IMR-90 (cell line): ENCODE data around the gene ADGRL4. TPM values are rescaled to one million over a fixed set of nuclear protein-coding genes. Genes with fewer than 3 reads are reported as not detected.

ENCODE experiments used
- ATAC-seq: fragments of 200-7000 bp; cut with Tn5 transposase; 2 replicates; pipeline ENCODE4 v1.9.1; 2020; ENCODE audit warnings: low read depth, mild to moderate bottlenecking, moderate library complexity
- BruUV-seq: library from RNA; stranded (reverse); fragments of 400-500 nt; replicated peaks from 2 replicates; lab custom pipeline; 2021; lab: Mats Ljungman, UMichigan
- CTCF ChIA-PET: fragments of 300-600 bp; formaldehyde crosslinking; extraction: SDS; loops from one replicate; lab custom pipeline; 2021; ENCODE audit warnings: antibody characterized with exemption; lab: Yijun Ruan, JAX
- POLR2A ChIA-PET: fragments of 300-600 bp; sonication (Branson Sonifier 250); formaldehyde crosslinking; loops from one replicate; lab custom pipeline; 2022; ENCODE audit warnings: antibody characterized with exemption; ENCODE audit not compliant: unreplicated experiment; lab: Charles Lee
- DNase-seq: peaks from one replicate; pipeline ENCODE4 v3.0.0; 2013
- H2AFZ ChIP-seq: replicated peaks from 2 replicates; pipeline ENCODE3; 2013; ENCODE audit warnings: low read length, mild to moderate bottlenecking; ENCODE audit not compliant: poor library complexity
- H2AK5ac ChIP-seq: 2 replicates; pipeline ENCODE4 v1.6.1; 2013; ENCODE audit warnings: low read depth, low read length, inconsistent platforms
- H2AK9ac ChIP-seq: replicated peaks from 2 replicates; pipeline ENCODE3; 2013; ENCODE audit warnings: mild to moderate bottlenecking, low read depth, low read length, moderate library complexity; ENCODE audit not compliant: poor library complexity
- H2BK120ac ChIP-seq: 2 replicates; pipeline ENCODE4 v1.6.1; 2013; ENCODE audit warnings: low read depth, low read length, inconsistent platforms
- H2BK15ac ChIP-seq: 3 replicates; pipeline ENCODE4 v1.6.1; 2013; ENCODE audit warnings: low read depth, low read length, inconsistent platforms
- H2BK20ac ChIP-seq: 2 replicates; pipeline ENCODE4 v1.6.1; 2013; ENCODE audit warnings: low read depth, mild to moderate bottlenecking, inconsistent platforms, low read length, moderate library complexity
- H2BK5ac ChIP-seq: 2 replicates; pipeline ENCODE4 v1.6.1; 2013; ENCODE audit warnings: mild to moderate bottlenecking, low read depth, low read length, inconsistent platforms; ENCODE audit not compliant: poor library complexity, severe bottlenecking
- H3K14ac ChIP-seq: replicated peaks from 2 replicates; pipeline ENCODE4 v1.6.1; 2013; ENCODE audit warnings: low read depth, low read length, inconsistent platforms
- H3K18ac ChIP-seq: 2 replicates; pipeline ENCODE4 v1.6.1; 2013; ENCODE audit warnings: low read depth, low read length, control low read depth
- H3K23ac ChIP-seq: 2 replicates; pipeline ENCODE4 v1.6.1; 2013; ENCODE audit warnings: low read depth, low read length, inconsistent platforms
- H3K27ac ChIP-seq: 2 replicates; pipeline ENCODE4 v1.5.1; 2013; ENCODE audit warnings: mild to moderate bottlenecking, control low read depth, low read length; ENCODE audit not compliant: insufficient read depth
- H3K27me3 ChIP-seq: 2 replicates; pipeline ENCODE4 v1.6.1; 2013; ENCODE audit warnings: low read length; ENCODE audit not compliant: control insufficient read depth, insufficient read depth
- H3K36me3 ChIP-seq: 2 replicates; pipeline ENCODE4 v1.6.1; 2013; ENCODE audit warnings: low read length, mixed read lengths; ENCODE audit not compliant: control insufficient read depth, insufficient read depth
- H3K4ac ChIP-seq: 2 replicates; pipeline ENCODE4 v1.6.1; 2013; ENCODE audit warnings: low read depth, low read length, inconsistent platforms
- H3K4me1 ChIP-seq: 2 replicates; pipeline ENCODE4 v1.6.1; 2013; ENCODE audit warnings: low read length, mixed read lengths; ENCODE audit not compliant: control insufficient read depth, insufficient read depth
- H3K4me2 ChIP-seq: 2 replicates; pipeline ENCODE4 v1.6.1; 2013; ENCODE audit warnings: low read depth, mild to moderate bottlenecking, control low read depth, low read length, moderate library complexity
- H3K4me3 ChIP-seq: 2 replicates; pipeline ENCODE4 v1.5.1; 2013; ENCODE audit warnings: low read depth, mild to moderate bottlenecking, control low read depth, low read length, moderate library complexity; ENCODE audit not compliant: insufficient read depth
- H3K56ac ChIP-seq: 2 replicates; pipeline ENCODE4 v1.6.1; 2013; ENCODE audit warnings: low read length, inconsistent platforms; ENCODE audit not compliant: insufficient read depth; ENCODE audit errors: extremely low read depth
- H3K79me1 ChIP-seq, 2 experiments: 2 replicates each; pipeline ENCODE4 v1.6.1; 2013; ENCODE audit warnings: low read length in 2 of 2, inconsistent platforms in 1 of 2, low read depth in 1 of 2
- H3K9ac ChIP-seq: 2 replicates; pipeline ENCODE4 v1.6.1; 2013; ENCODE audit warnings: low read depth, low read length, control low read depth
- H3K9me1 ChIP-seq: 2 replicates; pipeline ENCODE4 v1.6.1; 2013; ENCODE audit warnings: low read length, inconsistent platforms; ENCODE audit not compliant: insufficient read depth
- H3K9me3 ChIP-seq: 2 replicates; pipeline ENCODE4 v1.6.1; 2013; ENCODE audit warnings: low read length; ENCODE audit not compliant: control insufficient read depth, insufficient read depth
- H4K20me1 ChIP-seq: 2 replicates; pipeline ENCODE4 v1.6.1; 2013; ENCODE audit warnings: low read length, inconsistent platforms; ENCODE audit not compliant: insufficient read depth
- H4K5ac ChIP-seq: 2 replicates; pipeline ENCODE4 v1.6.1; 2013; ENCODE audit warnings: mild to moderate bottlenecking, low read depth, low read length, control low read depth
- H4K8ac ChIP-seq, 2 experiments: 2 replicates each; pipeline ENCODE4 v1.6.1; 2013; ENCODE audit warnings: low read depth in 2 of 2, low read length in 2 of 2, control low read depth in 1 of 2, inconsistent platforms in 1 of 2
- H4K91ac ChIP-seq: 2 replicates; pipeline ENCODE4 v1.6.1; 2013; ENCODE audit warnings: low read depth, low read length, inconsistent platforms; ENCODE audit not compliant: insufficient read depth
- BHLHE40 ChIP-seq: fragments of 150-350 bp; IDR thresholded peaks from 2 replicates; pipeline ENCODE4 v1.6.1; 2016; ENCODE audit warnings: mild to moderate bottlenecking, low read depth, low read length
- CHD1 ChIP-seq: IDR thresholded peaks from 2 replicates; pipeline ENCODE4 v1.6.1; 2012; ENCODE audit warnings: low read depth, low read length, improper control_type of control experiment
- FOS ChIP-seq: fragments of 150-350 bp; IDR thresholded peaks from 2 replicates; pipeline ENCODE4 v1.6.1; 2016; ENCODE audit warnings: low read depth, low read length
- MAFK ChIP-seq: IDR thresholded peaks from 2 replicates; pipeline ENCODE4 v1.6.1; 2012; ENCODE audit warnings: low read depth, low read length, improper control_type of control experiment
- MAZ ChIP-seq: IDR thresholded peaks from 2 replicates; pipeline ENCODE4 v1.6.1; 2012; ENCODE audit warnings: low read depth, mild to moderate bottlenecking, low read length, improper control_type of control experiment, moderate library complexity, borderline replicate concordance
- MXI1 ChIP-seq: IDR thresholded peaks from 2 replicates; pipeline ENCODE4 v1.6.1; 2012; ENCODE audit warnings: low read depth, mild to moderate bottlenecking, low read length, moderate library complexity, borderline replicate concordance
- NFE2L2 ChIP-seq: fragments of 150-350 bp; IDR thresholded peaks from 2 replicates; pipeline ENCODE4 v1.6.1; 2016; ENCODE audit warnings: low read depth, mild to moderate bottlenecking, low read length
- POLR2A ChIP-seq: IDR thresholded peaks from 2 replicates; pipeline ENCODE4 v1.6.1; 2012; ENCODE audit warnings: mild to moderate bottlenecking, low read depth, low read length
- RAD21 ChIP-seq: IDR thresholded peaks from 2 replicates; pipeline ENCODE4 v1.6.1; 2012; ENCODE audit warnings: low read length, improper control_type of control experiment
- RCOR1 ChIP-seq: IDR thresholded peaks from 2 replicates; pipeline ENCODE4 v1.6.1; 2012; ENCODE audit warnings: mild to moderate bottlenecking, low read length, improper control_type of control experiment; ENCODE audit not compliant: insufficient replicate concordance
- RFX5 ChIP-seq: IDR thresholded peaks from 2 replicates; pipeline ENCODE4 v1.8.0; 2012; ENCODE audit warnings: low read depth, mild to moderate bottlenecking, low read length, moderate library complexity
- SMC3 ChIP-seq: fragments of 150-350 bp; IDR thresholded peaks from 2 replicates; pipeline ENCODE4 v1.6.1; 2016; ENCODE audit warnings: low read depth, mild to moderate bottlenecking, antibody characterized with exemption, low read length, moderate library complexity
- WGBS, 2 experiments: methylation state at CpG; one replicate each; pipeline versions ENCODE4 v1.1.5 to v1.1.7; 2013; ENCODE audit warnings: missing lambda C conversion rate in 2 of 2; ENCODE audit not compliant: insufficient read length in 1 of 2; ENCODE audit errors: extremely low coverage in 2 of 2; 5-methylcytosine and 5-hydroxymethylcytosine counted together
- dilution Hi-C: fragments of 300-500 bp; cut with HindIII; formaldehyde crosslinking; loops from one replicate; pipeline ENCODE4 v1.14.3; 2018; ENCODE audit warnings: low sequenced_read_pairs; ENCODE audit not compliant: unreplicated experiment
- in situ Hi-C: fragments of 300-500 bp; cut with MboI; formaldehyde crosslinking; loops from 3 replicates; pipeline ENCODE4 v1.14.3; 2019; ENCODE audit warnings: low sequenced_read_pairs, inconsistent platforms, mixed read lengths
- intact Hi-C: fragments of 100-400 bp; cut with micrococcal nuclease; formaldehyde crosslinking; loops from 2 replicates; pipeline ENCODE4 v1.10.0; 2022
- polyA plus RNA-seq, 3 experiments: library from polyadenylated mRNA; depleted of rRNA; stranded (reverse); fragments of >200 nt; gene quantifications; 2 replicates each; pipeline ENCODE4 v1.2.3, GENCODE V29; 2012; ENCODE audit warnings: low replicate concordance in 1 of 3
- total RNA-seq: library from RNA; depleted of rRNA; stranded (reverse); fragments of >200 nt; gene quantifications from 2 replicates; pipeline ENCODE4 v1.2.3, GENCODE V29; 2012
- TF ChIP-seq, protein P1 (sequence below): fragments of 150-350 bp; IDR thresholded peaks from 2 replicates; pipeline ENCODE4 v1.6.1; 2016; ENCODE audit warnings: low read depth, mild to moderate bottlenecking, low read length, moderate library complexity, borderline replicate concordance
- TF ChIP-seq, protein P2 (sequence below): fragments of 150-350 bp; IDR thresholded peaks from 2 replicates; pipeline ENCODE4 v1.6.1; 2017; ENCODE audit warnings: mild to moderate bottlenecking, antibody characterized with exemption, low read length, low read depth
- TF ChIP-seq, protein P3 (sequence below): conservative IDR thresholded peaks from 2 replicates; pipeline ENCODE4 v1.5.1; 2012; ENCODE audit warnings: mild to moderate bottlenecking, low read depth, low read length, improper control_type of control experiment

The ADGRL4 gene
- total and polyA plus RNA-seq, 2 of the 4 experiments (the other 2 are of a cell fraction), result 3.2 to 4.5 TPM

DNA sequence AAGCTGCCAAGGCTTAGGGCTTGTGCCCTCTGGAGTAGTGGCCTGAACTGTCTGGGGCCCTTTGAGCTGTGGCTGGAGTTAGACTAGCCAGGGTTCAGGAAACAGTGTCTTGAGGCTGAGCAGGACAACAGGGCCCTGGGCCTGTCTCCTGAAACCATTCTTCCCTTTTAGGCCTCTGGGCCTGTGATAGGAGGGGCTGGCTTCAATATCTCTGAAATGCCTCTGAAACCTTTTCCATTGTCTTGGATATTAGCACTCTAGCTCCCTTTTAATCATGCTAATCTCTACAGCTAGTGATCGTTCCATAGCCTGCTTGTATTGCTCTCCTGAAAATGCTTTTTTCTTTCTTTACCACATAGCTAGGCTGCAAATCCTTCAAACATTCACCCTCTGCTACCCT is 135.3 kb downstream of the ADGRL4 start:
- in situ Hi-C loops (no loop called here), intact Hi-C loops (no loop called here), dilution Hi-C loops (no loop called here)
- Histone ChIP-seq H3K9me1 (0 out of 2 replicates have a peak, but pooled peaks cover 3% of the 10 kb centered on the region), H2AK5ac (no peak overlapping the region), H4K91ac (no peak overlapping the region), H2BK15ac (no peak overlapping the region; the same call in 2 of the 3 replicates), H3K4me3 (no peak overlapping the region), H3K56ac (no peak overlapping the region), H3K79me1 (no peaks in the 10 kb centered on the region), H4K8ac (no peak overlapping the region), H2BK20ac (no peak overlapping the region), H3K4me1 (peaks cover 1% of the 10 kb centered on the region; the same call in 1 of the 2 replicates), H3K14ac (no peak overlapping the region), H2BK120ac (no peak overlapping the region), H4K20me1 (no peaks in the 10 kb centered on the region), H2AFZ (no peak overlapping the region), H2AK9ac (no peak overlapping the region), H3K36me3 (no peaks in the 10 kb centered on the region), H3K27me3 (no peaks in the 10 kb centered on the region), H3K9ac (no peak overlapping the region), H3K18ac (no peak overlapping the region), H3K9me3 (no peaks in the 10 kb centered on the region), H3K4ac (no peak overlapping the region), H3K23ac (no peak overlapping the region), H3K27ac (no peak overlapping the region), H3K4me2 (no peak overlapping the region), H2BK5ac (no peak overlapping the region), H4K5ac (no peak overlapping the region)
- ATAC-seq, result no peak
- no peak for DNase-seq
- no CpG with 5 or more reads among the region's 1 CpG for WGBS, 2 experiments
- TF ChIP-seq, protein P1, sequence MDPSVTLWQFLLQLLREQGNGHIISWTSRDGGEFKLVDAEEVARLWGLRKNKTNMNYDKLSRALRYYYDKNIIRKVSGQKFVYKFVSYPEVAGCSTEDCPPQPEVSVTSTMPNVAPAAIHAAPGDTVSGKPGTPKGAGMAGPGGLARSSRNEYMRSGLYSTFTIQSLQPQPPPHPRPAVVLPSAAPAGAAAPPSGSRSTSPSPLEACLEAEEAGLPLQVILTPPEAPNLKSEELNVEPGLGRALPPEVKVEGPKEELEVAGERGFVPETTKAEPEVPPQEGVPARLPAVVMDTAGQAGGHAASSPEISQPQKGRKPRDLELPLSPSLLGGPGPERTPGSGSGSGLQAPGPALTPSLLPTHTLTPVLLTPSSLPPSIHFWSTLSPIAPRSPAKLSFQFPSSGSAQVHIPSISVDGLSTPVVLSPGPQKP, result no peak
- TF ChIP-seq MXI1 (no peak), BHLHE40 (no peak), RCOR1 (no peak), MAZ (no peak), RAD21 (no peak), SMC3 (no peak), POLR2A (no peak), FOS (no peak), CHD1 (no peak), MAFK (no peak), RFX5 (no peak), NFE2L2 (no peak)
- TF ChIP-seq, protein P2, sequence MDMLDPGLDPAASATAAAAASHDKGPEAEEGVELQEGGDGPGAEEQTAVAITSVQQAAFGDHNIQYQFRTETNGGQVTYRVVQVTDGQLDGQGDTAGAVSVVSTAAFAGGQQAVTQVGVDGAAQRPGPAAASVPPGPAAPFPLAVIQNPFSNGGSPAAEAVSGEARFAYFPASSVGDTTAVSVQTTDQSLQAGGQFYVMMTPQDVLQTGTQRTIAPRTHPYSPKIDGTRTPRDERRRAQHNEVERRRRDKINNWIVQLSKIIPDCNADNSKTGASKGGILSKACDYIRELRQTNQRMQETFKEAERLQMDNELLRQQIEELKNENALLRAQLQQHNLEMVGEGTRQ, result no peak
- TF ChIP-seq, protein P3, sequence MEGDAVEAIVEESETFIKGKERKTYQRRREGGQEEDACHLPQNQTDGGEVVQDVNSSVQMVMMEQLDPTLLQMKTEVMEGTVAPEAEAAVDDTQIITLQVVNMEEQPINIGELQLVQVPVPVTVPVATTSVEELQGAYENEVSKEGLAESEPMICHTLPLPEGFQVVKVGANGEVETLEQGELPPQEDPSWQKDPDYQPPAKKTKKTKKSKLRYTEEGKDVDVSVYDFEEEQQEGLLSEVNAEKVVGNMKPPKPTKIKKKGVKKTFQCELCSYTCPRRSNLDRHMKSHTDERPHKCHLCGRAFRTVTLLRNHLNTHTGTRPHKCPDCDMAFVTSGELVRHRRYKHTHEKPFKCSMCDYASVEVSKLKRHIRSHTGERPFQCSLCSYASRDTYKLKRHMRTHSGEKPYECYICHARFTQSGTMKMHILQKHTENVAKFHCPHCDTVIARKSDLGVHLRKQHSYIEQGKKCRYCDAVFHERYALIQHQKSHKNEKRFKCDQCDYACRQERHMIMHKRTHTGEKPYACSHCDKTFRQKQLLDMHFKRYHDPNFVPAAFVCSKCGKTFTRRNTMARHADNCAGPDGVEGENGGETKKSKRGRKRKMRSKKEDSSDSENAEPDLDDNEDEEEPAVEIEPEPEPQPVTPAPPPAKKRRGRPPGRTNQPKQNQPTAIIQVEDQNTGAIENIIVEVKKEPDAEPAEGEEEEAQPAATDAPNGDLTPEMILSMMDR, result no peak
- ChIA-PET CTCF (interaction anchor here (0.6 kb wide), 1 partner anchor 127 kb away, joined by 3 read pairs; no protein-coding TSS in a partner anchor), POLR2A (no interaction called here)
- BruUV-seq, result no TSS peak
